RWPE1 (cell line): Measurements from ENCODE around the gene CYSLTR2.

Source experiments
- CTCF ChIA-PET: fragments of 350-600 bp; sonication (Branson Sonifier 250); formaldehyde crosslinking; extraction: SDS; loops from one replicate; lab custom pipeline; 2021; lab: Yijun Ruan, JAX
- POLR2A ChIA-PET: fragments of 400-600 bp; formaldehyde crosslinking; extraction: SDS; loops from one replicate; lab custom pipeline; 2020; ENCODE audit warnings: antibody characterized with exemption; ENCODE audit not compliant: low non-redundant PET; lab: Yijun Ruan, JAX
- DNase-seq: peaks from one replicate; pipeline ENCODE4 v3.0.0; 2012; ENCODE audit warnings: low spot score
- H3K27ac ChIP-seq: fragments of 450-650 bp; 2 replicates; pipeline ENCODE4 v1.5.1; 2017
- TF ChIP-seq, protein P1 (sequence below): fragments of 450-650 bp; conservative IDR thresholded peaks from 2 replicates; pipeline ENCODE4 v1.5.1; 2017; ENCODE audit warnings: low read depth, mild to moderate bottlenecking

Gene CYSLTR2

DNA sequence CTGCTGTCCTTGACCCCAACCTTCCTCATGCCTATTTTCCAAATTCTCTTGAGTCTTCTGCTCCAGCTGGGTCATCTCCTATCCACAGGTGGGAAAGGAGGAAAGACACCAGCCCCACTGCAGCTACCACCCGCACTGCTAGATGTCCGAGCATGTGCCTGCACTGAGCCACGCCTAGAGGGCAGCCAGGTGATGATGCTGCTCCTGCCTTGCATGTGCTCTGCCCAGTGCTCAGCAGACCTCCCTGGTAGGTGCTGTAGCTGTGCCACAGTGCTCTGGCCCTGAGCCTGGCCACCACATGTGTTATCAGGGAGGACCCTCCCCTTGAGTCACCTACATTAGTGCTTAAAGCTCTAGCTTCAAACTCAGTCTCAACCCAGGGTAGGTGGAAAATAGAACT lies 6.9 kb upstream of the CYSLTR2 start:
- ChIA-PET POLR2A (no interaction called here), CTCF (interaction anchor here (1.4 kb wide), 1 partner anchor 122 kb away, joined by 4 read pairs; no protein-coding TSS in a partner anchor)
- no peak overlapping the region for H3K27ac ChIP-seq
- TF ChIP-seq, protein P1, sequence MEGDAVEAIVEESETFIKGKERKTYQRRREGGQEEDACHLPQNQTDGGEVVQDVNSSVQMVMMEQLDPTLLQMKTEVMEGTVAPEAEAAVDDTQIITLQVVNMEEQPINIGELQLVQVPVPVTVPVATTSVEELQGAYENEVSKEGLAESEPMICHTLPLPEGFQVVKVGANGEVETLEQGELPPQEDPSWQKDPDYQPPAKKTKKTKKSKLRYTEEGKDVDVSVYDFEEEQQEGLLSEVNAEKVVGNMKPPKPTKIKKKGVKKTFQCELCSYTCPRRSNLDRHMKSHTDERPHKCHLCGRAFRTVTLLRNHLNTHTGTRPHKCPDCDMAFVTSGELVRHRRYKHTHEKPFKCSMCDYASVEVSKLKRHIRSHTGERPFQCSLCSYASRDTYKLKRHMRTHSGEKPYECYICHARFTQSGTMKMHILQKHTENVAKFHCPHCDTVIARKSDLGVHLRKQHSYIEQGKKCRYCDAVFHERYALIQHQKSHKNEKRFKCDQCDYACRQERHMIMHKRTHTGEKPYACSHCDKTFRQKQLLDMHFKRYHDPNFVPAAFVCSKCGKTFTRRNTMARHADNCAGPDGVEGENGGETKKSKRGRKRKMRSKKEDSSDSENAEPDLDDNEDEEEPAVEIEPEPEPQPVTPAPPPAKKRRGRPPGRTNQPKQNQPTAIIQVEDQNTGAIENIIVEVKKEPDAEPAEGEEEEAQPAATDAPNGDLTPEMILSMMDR, result no peak
- DNase-seq, result no peak

DNA sequence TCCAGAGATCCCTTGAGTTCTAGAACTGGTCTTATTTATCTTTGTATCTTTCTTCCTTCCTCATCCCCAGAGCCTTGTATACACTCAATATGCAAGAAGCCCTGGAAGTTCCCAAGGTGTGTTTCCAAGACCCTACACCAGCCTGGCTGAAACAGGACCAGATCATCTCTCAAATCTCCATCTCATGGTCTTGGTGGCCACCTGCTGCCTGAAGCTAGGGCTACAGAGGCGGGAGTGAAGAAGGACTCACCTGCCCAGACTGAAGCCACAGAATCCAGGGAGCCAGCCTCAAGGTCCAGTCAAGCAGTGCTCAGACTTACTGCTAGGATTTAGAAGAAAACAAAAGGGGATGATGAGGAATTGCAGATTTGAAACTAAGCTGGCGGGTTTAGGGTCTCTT lies 6.1 kb upstream of the CYSLTR2 start:
- ChIA-PET POLR2A (no interaction called here), CTCF (interaction anchor here (1.4 kb wide), 1 partner anchor 121 kb away, joined by 4 read pairs; no protein-coding TSS in a partner anchor)
- DNase-seq, result no peak
- TF ChIP-seq, protein P1, result no peak
- no peak overlapping the region for H3K27ac ChIP-seq

DNA sequence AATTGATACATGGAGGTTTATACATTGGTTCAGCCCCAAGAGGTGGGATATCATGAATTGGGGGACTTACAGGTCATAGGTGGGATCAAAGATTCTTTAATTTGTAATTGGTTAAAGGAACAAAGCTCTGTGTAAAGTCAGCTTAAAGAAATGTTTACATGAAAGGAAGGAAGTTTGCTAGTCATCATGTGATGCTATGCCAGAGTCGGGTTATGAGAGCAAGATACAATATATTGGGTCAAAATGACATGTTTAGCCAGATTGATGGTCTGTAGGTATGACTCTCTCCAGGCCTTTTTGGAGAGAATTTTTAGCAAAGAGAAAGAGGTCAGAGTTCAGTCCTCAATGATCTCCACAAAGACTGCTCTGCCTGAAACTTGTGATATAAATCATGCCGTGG lies 5.3 kb upstream of the CYSLTR2 start:
- no peak overlapping the region for H3K27ac ChIP-seq
- POLR2A ChIA-PET, result no interaction called here
- no peak for DNase-seq
- CTCF ChIA-PET, result no interaction called here
- TF ChIP-seq, protein P1, result no peak

DNA sequence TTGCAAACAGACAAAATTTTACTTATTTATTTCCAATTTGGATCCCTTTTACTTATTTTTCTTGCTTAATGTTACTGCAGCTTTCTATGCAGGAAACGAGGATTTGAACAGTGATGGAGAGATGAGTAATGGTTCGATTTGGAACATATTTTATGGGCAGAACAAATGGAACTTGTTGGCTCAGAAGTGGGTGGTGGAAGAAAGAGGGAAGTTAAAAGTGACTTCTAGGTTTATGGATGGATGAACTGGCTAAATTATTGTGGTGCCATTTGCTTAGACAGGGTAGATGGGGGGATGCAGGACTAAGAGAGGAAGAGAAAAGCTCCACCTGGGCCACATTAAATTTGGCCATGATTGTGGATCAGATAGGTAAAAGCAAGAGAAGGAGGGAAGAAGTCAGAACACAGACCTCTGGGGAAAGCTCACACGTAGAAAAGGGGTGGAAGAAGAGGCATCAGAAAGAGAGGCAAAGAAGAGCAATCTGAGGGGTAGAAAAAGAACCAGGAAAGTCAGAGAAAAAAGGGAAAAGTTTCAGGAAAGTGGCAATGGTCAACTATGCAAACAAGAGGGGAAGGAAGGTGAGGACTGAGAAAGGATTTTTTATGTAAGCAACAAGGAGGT lies 768 bp upstream of the CYSLTR2 start:
- POLR2A ChIA-PET, result no interaction called here
- no peak for DNase-seq
- TF ChIP-seq, protein P1, result no peak
- no peak overlapping the region for H3K27ac ChIP-seq
- CTCF ChIA-PET, result interaction anchor here (0.6 kb wide), 1 partner anchor 724 kb away, joined by 4 read pairs; no protein-coding TSS in a partner anchor

DNA sequence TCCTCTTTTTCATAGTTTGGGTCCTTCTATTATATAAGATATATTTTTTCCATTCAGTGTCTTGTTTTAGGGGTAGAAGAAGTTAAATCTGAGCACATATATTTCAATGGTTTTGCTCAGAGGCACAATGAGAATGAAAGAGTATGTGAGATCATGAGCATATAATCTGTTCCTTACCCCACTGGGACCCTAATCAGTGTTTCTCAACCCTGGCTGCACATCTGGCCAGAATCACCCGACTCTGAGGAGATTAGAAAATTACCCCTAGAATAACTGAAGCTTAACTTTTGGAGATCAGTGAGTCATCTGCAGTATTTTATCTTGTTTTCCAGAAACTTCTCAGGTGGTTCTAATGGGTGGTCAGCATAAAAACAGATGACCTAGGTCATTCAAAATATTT lies 782 bp downstream of the CYSLTR2 start:
- ChIA-PET CTCF (interaction anchor here (0.7 kb wide), 1 partner anchor 32 kb away, joined by 3 read pairs; no protein-coding TSS in a partner anchor), POLR2A (no interaction called here)
- no peak for DNase-seq
- no peak overlapping the region for H3K27ac ChIP-seq
- TF ChIP-seq, protein P1, result no peak

DNA sequence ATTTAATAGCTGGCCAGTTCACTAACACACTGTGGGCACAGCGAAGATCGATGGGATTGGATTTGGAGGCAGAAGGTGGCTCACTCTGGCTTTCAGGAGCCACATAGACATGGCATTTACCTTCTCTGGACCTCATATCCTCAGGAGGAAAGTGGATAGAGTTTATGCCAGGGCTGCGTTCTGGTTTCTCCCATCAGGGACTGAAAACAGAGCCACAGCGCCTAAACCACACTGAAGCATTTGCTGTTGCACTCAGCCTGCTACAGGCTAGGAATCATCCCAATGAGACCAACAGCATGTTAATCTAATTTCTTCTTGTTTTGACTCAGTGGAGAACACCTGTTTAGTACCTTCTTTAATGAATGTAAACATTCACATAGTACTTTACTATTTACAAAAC lies 1.6 kb downstream of the CYSLTR2 start:
- no peak overlapping the region for H3K27ac ChIP-seq
- no peak for DNase-seq
- TF ChIP-seq, protein P1, result no peak
- POLR2A ChIA-PET, result no interaction called here
- CTCF ChIA-PET, result no interaction called here
